RPMI7951 (cell line): ENCODE results near the gene TEX30. TPM values are rescaled to one million over a fixed set of nuclear protein-coding genes. Genes with fewer than 3 reads are reported as not detected.

Source experiments
- DNase-seq: peaks from one replicate; pipeline ENCODE4 v3.0.0-alpha.2; 2012; ENCODE audit warnings: low read depth
- total RNA-seq: library from RNA; depleted of rRNA; stranded (reverse); fragments of >200 nt; shearing (Covaris generic); gene quantifications from 2 replicates; pipeline ENCODE4 v1.2.3, GENCODE V29; 2014

Gene TEX30
- total RNA-seq, 1 experiment from 2014 or later = 56.6 TPM

- peak; percentile 10 for DNase-seq
Observed at GRCh38 chr13:102779436-102780159, 6.0 kb upstream of the TEX30 start.

GRCh38 chr13:102777736-102778135, 4.2 kb upstream of the TEX30 start:
- no peak for DNase-seq

DNA sequence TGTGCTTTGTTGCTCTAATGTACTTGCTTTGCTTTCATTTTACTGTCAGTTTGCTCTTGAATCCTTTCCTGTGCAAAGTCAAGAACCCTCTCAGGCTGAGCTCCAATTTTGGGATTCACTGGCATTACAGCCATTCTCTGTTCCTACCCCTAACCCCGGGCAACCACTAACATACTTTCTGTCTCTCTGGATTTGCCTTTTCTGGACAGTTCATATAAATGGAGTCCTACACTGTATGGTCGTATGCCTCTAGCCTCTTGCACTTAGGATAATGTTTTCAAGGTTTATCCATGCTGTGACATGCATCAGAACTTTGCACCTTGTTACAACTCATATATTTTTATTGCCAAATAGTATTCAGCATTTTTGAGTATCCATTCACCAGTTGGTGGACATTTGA, 2.7 kb upstream of the TEX30 start:
- DNase-seq = no peak

- no peak for DNase-seq
Observed at GRCh38 chr13:102774591-102775520, 1.3 kb upstream of the TEX30 start.

GRCh38 chr13:102774214-102774568, 605 bp upstream of the TEX30 start:
- DNase-seq = no peak

GRCh38 chr13:102772042-102772425, 1.6 kb downstream of the TEX30 start:
- DNase-seq = no peak

DNA sequence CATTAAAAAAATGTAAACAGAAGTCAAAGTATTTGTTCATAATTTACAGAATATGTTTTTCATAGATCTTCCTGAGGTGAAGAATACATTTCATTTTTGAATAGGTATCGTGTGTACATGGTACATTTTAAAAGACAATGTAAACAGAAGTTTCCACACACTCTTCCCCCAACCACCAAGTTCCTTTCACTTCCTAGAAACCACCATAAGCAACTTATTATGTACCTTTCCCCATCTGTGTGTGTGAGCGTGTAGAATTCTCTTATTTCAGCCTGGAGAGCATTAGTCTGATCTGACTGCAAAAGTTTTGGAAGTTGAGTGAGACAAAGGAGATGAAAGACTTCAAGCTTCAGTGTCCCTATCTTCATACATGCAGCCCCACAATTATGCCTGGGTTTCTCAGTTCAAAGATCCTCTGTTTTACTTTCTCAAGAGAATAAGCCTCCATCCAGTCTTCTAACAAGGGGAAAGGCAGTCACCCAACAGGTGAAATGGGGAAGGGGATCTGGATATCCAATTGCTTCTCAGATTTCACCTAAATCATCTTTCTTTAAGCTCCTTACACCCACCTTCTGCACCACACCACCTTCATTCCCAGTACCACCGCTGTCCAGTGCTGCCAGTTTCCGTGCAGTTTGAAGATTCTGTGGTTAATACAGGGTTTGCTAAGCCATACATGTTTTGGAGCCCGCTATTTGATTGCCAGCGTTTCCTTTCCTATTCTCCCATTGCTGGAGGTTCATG, 2.1 kb downstream of the TEX30 start:
- DNase-seq = no peak

DNA sequence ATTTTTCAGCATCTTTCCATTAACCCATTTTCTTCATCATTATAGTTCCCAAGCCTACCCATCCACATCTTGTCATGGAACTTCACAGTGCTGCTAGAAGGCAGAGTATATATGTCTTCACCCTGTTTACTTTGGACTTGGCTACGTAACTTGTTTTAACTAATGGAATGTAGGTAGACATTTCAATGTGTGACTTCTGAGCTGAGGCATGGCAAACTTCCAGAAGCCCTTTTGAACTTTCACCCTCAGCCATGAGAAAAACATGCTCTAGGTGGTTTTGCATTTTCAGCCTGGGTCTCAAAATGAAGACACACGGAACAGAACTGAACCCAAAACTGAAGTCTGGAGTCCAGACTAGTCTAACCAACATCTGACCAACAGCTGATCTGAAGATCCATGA, 3.2 kb downstream of the TEX30 start:
- DNase-seq = no peak

DNA sequence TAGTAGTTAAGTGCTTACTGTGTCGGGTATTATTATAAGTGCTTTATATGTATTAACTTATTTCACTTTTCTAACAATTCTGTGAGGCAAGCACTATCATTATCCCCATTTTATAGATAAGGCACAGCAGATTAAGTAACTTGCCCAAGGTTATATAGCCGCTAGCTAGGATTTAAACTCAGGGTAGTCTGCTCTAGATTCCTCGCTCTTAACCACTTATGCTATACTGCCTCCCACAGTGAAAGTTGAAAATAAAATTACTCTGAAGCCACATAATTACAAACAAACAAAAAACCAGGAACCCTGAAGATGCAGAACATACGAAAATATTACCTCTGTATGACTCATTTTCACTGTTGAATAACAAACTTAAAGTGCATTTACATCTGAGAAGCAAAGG, 3.9 kb downstream of the TEX30 start:
- no peak for DNase-seq

DNA sequence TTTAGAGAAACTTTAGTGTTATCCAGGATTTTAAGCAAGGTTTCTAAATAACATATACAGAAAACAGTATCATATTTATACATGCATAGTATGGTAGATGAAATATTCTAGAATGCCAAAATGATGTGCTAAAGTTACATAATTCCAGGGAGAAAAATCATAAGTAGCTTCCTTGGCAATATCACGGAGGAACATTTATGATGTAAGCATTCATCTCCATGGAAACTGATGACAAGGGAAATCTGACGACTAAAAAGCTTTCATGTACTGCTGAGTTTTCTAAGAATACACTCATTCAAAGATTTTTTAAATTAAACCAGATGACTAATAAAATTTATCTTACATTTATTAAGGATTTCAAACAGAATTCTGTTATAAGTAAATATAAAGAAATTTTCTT, 4.7 kb downstream of the TEX30 start:
- no peak for DNase-seq

DNA sequence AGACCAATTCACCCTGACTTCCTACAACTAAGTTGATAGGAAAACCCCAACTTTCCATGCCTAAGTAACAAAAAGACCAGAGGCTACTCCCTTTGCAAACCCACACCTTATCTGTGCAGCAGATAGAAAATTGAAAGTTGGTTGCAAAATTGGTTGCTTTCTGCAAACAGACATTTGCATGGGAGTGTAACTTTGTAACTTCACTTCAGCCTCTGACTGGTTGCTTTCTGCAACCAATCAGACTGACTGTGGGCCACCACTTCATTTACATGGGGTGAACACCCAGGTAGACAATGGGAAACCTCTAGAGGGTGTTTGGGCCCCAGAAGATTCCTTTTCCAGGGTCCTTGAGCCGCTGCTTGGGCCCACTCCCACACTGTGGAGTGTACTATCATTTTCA, 9.8 kb downstream of the TEX30 start:
- no peak for DNase-seq

GRCh38 chr13:102761071-102761470, 12.5 kb downstream of the TEX30 start:
- DNase-seq = no peak

DNA sequence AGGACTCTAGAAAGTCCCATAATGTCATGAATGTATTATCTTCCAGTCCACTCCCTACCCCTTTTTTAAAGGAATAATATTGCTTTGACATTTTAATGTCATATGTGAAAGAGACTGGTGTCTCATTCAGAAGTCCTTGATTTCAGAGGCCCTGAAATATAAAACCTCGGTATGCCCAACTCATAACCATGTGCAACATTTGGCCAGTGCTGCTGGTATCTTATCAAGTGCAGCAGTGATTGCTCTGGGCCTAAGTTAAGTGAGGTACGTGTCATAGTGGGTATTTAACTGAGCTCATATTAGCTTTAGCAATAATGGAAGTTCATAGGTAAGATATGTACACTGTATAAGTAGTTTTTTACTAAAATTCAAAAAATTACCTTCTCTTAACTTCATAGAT, 14.7 kb downstream of the TEX30 start:
- DNase-seq = no peak

GRCh38 chr13:102757006-102757405, 16.6 kb downstream of the TEX30 start:
- no peak for DNase-seq

GRCh38 chr13:102751886-102752285, 21.7 kb downstream of the TEX30 start:
- no peak for DNase-seq

DNA sequence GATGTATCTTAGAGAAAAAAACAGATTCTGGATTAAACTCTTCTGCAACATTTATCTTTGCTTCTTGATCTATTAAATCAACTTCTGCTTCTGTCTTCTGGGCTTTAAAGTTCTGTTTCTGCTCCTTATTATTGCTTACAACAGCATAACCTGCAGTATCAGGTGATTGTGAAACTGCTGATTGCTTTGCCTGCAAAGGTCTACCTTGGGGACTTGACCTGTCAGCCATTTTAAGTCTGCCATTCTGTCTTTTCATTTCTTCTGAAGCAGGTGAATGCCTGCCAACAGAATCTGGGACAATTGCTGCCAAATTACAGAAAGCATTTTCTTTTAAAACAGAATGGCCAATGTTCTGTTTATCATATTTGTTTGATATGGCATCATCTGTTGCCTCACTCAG, 31.1 kb downstream of the TEX30 start:
- DNase-seq = no peak

- DNase-seq = no peak
Observed at GRCh38 chr13:102742101-102742500, 31.5 kb downstream of the TEX30 start.

GRCh38 chr13:102729560-102730270, 43.9 kb downstream of the TEX30 start:
- DNase-seq = peak; percentile 66

DNA sequence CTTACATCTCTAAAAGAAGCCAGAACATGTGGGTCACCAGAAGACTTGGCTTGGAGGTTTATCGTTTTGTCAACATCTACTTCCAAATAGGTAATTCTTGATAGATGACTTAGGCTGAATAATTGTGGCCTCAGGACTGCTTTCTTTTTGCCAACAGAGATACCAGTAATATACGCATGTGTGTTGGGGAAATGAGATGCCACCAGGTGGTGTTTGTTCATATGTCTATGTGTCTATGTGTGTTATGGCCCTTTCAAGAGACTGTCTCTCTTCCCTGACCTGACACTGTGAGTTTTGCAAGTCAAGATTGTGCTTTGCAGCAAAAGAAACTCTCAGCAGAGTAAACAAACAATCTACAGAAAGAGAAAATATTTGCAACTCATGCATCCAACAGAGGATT, 47.2 kb downstream of the TEX30 start:
- peak; percentile 25 for DNase-seq

- peak; percentile 51 for DNase-seq
Observed at GRCh38 chr13:102724923-102725322, 48.7 kb downstream of the TEX30 start.

GRCh38 chr13:102721800-102722231, 51.8 kb downstream of the TEX30 start:
- peak; percentile 32 for DNase-seq

DNA sequence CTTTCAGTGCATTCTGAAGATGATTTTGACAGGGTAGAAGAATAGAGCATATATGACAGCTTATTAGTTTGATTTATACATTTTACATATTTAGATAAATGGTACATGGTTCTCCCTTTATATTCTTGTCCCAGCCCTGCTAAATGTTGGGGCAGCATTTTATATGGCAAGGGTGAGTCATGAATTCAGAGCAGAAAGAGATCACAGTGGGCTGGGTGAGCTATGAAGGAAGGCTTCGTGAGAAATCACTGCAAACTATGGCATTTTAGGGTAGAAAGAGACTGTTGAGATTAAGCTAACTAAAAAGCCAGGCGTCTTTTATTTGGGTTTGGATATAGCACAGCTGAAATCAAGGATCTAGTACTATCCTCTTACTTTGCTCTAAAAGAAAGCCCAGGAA, 54.8 kb downstream of the TEX30 start:
- DNase-seq = no peak
